GM19372 (cell line): Measurements from ENCODE around the gene ENTPD3.

Source experiments
- ATAC-seq: cut with Tn5 transposase; IDR thresholded peaks from one replicate; pipeline ENCODE4 v1.9.1; 2021; ENCODE audit warnings: mild to moderate bottlenecking, low read depth, moderate library complexity; ENCODE audit not compliant: unreplicated experiment

The ENTPD3 gene, protein sequence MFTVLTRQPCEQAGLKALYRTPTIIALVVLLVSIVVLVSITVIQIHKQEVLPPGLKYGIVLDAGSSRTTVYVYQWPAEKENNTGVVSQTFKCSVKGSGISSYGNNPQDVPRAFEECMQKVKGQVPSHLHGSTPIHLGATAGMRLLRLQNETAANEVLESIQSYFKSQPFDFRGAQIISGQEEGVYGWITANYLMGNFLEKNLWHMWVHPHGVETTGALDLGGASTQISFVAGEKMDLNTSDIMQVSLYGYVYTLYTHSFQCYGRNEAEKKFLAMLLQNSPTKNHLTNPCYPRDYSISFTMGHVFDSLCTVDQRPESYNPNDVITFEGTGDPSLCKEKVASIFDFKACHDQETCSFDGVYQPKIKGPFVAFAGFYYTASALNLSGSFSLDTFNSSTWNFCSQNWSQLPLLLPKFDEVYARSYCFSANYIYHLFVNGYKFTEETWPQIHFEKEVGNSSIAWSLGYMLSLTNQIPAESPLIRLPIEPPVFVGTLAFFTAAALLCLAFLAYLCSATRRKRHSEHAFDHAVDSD

DNA sequence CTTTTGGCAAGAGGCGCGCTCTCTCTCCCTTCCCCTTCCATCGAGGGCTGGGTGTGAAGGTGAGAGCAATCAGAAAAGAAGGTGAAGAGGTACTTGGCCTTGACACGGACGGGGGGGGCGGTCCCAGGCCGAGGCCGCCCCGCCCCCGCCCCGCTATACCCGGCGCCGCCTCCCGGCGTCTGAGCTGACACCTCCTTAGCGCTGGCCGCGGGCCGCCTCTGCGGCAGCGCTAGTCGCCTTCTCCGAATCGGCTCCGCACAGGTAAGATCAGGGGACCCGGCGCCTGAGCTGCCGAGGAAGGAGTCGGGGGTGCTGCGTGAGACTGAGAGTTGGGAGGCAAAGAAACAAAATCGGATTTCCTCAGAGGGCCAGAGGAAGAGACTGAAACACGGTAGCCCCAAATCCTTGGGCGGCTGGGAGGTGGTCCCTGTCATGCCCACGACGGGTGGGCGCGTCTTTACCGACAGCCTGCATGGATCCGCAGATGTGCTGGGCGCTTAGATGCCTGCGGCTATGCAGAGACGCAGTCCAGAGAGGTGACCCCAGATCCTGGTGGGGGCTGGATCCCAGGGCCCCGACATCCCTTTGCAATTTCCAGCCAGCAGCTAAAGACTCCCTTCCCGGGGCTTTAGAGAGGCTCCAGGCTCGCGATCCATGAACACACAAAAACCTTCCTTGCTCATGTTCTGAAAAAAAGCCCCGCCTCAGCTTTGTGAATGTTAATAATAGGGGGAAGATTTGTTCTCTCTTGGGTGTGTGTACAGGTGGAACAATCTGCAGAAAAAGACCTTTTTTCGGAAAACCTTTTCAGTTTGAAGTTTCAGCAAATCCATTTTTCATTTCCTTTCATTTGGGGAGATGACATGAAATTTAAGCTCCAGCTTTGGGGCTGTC, at the start of gene ENTPD3:
Gene ENTPD3 (plus strand): TSS at position 184 of the 894 bp plus-strand sequence. CDS start 874 bp downstream, outside the sequence.
- ATAC-seq = no peak

DNA sequence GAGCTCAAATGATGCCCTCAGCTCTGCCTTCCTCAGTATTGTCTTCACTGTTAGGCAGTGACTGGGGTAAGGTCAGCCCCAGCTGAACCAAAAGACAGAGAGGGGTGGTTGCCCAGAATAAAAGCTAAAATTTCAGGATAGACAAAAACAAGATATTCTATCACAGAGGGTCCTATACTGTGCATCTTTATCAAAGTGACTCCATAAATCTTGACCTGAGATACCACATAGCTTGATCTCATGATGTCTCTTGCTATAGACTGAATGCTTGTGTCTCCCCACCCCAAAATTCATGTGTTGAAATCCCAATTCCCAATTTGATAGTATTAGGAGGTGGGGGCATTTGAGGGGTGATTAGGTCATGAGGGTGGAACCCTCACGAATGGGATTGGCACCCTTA, 47.1 kb upstream of the ENTPD3 start:
- no peak for ATAC-seq

DNA sequence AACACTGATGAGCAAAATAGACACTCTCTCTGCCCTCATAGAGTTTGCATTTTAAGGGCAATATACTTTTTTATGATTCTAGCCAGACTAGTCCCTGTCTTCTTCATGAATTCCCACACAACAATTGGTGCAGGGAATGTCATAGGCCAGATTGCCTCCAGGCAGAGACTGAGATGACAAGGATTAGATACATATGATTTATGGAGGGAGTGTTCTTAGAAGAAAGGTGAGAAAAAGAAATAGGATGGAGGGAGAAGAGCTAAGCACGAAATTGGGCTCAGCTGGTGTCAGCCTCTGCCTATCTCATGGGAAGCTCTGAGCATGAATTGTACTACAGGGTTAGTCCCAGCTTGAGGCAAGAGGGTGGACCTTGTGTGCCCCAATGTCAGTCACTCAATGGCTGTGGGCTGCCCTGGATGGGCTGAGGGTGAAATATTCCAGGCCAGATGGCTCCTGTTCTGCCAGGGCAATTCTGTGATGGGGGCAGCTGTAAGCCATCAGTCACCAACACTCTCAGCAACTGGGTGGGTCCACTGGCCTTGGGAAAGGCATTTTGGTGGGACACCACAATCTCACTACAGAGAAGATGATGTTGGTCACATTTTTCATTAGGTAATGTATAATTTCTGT, 46.3 kb upstream of the ENTPD3 start:
- ATAC-seq = no peak

DNA sequence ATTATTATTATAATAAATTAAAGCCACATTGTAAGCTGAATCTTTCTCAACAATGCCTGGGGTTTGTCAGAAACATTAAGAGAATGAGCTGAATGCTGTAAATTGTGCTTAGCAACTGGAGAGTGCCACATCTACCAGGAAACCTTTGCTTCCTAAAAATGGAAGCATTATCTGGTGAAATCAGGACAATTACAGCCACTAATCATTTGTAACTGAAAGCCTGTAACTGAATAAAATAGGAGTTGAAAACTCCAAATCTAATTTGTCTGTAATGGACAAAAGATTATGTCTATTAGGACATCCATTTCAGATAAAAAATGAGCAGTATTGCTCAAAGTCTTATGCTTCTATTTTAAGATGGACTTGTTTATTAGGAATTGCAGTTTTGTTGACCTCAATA, 45.3 kb upstream of the ENTPD3 start:
- ATAC-seq = no peak

DNA sequence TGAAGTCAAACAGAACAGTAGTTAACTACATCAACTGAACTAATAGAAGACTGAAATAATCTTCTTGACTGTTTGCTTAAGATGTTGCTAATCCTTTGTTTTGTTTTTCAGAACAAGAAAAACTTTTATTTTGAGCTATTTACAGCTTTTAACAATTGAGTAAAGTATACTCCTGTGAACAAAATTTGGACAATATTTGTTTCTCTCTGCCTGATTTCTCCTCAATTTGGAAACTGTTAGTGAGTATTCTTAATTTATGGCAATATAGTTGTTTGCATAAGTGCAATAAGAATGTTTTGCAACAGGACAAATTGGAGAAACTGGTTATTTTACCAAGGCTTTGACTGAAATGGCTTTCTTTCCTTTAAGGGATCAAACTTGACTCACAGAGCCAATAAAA, 36.5 kb upstream of the ENTPD3 start:
- ATAC-seq = no peak

DNA sequence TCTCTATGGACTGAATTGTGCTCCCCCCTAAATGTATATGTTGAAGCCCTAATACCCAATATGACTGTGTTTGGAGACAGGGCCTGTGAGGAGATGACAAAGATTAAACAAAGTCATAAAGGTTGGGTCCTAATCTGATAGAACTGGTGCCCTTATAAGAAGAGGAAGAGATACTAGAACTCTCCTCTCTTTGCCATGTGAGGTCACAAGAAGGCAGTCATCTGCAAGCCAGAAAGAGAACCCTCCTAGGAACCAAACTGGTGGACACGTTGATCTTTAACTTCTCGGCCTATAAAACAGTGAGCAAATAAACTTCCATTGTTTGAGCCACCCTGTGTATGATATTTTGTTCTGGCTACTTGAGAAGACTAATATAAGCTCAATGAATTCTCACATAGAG, 31.6 kb upstream of the ENTPD3 start:
- ATAC-seq = no peak

DNA sequence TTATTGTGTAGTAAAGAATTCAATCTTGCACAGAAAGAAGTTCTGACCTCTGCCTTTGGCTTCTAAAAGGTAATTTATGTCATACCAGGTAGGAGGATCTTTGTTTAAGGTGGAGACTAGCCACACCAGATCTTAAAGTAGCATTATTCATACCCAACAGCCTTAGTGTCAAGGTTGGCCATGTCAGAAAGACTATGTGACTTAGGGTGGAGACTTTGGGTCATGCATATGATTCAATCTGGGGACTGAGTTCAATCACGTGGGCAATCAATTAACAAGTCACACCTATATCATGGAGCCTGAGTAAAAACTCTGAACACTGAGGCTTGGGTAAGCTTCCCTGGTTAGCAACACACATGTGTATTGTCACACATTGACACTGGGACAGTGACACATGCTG, 28.5 kb upstream of the ENTPD3 start:
- no peak for ATAC-seq

DNA sequence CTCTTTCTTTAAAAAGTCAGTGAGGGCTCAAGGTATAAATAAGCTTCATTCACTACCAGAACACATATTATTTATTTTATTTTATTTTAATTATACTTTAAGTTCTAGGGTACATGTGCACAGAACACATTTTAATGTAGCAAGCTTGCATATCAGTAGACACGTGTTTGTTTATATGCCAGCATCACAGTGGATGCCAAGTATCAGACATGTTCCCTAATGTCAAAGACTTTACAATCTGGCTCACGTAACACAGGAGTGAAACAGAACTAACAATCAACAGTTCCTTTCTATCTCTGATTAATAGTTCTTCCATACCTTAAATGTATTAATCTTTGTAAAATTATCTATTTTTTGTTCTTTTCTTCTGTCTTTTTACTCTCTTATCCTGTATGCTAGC, 23.3 kb upstream of the ENTPD3 start:
- ATAC-seq = no peak

DNA sequence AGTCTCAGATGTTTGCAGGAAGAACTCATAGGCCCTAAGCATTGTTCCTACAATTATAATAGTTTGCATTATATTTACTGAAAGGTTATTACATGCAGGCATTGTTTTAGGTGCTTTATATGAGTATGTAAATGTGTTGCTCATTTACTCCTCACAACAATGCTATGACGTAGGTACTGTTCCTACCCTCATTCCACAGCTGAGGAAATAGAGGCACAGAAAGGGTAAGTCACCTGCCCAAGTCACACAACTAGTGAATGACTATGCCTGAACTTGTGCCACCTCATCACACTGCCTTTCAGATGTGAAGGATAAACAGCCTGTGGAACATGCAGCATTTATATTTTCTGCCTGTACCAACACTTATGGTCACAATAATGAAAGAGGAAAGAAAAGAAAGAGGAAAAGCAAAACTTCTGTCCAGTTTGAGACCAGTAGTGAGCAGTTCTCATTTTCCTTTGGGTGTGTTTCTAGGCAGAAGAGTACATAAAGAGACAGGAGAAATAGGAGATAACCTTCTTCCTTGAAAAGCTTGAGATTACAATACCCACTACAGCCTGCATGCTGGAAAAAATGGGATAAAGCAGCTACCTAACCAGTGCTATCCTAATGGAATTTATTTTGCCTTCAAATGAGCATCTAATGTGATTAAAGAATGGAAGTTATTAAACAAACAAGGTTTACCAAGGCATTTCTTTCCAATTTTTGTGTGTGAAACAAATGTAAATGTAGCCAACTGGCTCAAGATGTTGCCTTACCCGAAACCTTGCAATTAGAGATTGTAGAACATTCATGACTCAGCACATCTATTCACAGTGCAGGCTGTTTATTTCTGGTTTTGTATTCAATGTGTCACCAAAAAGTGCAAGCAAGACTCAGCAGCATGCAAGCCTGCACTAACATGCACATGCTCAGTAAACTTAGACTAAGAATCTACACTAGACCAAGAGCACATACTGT, 20.5 kb upstream of the ENTPD3 start:
- no peak for ATAC-seq

DNA sequence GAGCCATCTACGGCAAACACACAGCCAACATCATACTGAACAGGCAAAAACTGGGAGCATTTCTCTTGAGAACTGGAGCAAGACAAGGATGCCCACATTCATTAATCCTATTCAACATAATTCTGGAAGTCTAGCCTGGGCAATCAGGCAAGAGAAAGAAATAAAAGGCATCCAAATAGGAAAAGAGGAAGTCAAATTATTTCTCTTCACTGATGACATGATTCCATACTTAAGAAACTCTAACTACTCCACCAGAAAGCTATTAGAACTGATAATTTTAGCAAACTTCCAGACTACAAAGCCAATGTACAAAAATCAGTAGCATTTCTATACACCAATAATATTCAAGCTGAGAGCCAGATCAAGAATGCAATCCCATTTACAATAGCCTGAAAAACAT, 17.3 kb upstream of the ENTPD3 start:
- ATAC-seq = no peak

DNA sequence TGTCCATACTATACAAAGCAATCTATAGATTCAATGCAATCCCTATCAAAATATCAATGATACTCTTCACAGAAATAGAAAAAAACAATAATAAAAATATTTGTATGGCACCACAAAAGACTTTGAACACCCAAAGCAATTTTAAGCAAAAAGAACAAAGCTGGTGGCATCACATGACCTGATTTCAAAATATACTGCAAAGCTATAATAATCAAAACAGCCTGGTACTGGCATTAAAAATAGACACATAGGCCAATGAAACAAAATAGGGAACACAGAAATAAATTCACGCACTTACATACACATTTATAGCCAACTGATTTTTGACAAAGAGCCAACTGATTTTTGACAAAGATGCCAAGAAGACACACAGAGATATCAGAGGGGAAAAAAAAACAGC, 9.2 kb upstream of the ENTPD3 start:
- no peak for ATAC-seq

DNA sequence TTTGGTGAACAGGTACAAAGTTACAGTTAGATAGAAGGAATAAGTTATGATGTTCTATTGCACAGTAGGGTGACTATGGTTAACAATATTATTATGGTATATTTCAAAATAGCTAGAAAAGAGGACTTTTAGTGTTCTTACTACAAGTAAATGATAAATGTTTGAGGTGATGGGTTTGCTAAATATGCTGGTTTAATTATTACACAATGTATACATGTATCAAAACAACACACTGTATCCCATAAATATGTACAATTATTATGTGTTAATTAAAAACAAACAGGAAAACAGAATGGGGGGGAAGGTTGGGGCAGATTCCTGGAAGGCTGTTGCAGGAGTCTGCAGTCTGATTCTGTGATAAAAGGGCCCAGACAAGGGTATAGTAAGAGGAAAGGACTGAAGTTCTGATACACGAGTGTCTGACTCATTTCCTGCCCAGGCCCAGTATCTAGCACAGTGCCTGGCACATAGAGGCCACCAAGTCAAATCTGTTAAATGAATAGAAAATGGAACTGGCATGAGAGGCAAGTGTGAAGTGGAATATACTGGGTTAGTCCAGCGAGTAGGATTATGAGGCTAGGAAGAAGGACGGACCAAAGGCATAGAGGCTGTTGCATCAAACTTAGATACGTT, 7.2 kb upstream of the ENTPD3 start:
- ATAC-seq = no peak

DNA sequence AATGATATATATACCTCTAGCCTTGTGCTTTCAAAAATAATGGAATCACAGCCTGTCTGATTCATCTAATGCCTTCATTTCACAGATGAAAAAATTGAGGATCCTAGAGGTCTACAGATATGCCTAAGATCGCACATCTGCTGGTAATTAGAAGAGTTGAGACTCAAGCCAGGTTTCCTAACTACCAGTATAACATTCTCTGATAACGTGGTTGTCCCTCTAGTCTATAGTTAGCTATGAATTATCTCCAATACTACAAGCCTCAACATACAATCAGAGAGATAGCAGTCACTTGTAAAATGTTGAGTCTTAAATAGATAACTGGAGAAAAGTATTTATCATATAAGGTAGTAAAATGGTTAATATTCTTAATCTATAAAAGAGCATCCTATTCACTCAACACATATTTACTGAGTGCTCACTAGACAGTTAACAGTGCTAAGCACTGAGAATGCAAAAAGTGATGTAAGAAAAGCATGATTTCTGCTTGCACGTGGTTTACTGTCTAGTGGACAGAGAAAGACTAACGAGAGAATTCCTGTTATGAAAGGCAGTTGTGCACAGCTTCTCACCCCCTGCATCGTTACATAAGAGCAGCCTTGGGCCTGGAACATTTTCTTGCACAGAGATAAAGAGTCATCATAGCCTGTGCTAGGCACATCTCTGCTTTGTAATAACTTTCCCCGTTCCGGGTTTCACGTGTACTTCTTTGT, 4.9 kb upstream of the ENTPD3 start:
- ATAC-seq = no peak

DNA sequence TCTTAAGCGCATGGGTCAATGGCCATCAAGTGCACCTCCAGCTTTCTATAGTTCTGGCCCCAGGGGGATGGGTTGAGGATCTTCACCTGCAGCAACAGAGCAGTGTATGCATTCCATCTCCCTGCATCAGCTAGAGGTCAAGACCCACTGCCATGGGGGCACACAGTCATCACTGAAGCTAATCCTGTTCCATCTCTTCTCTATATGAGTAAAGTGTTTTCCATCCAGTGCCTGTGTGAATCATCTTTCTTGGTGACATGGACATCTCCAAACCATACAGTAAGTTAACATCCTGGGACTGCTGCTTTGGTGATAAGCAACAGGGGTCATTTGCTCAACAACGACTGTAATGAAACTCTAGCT, 4.4 kb upstream of the ENTPD3 start:
- ATAC-seq = no peak

DNA sequence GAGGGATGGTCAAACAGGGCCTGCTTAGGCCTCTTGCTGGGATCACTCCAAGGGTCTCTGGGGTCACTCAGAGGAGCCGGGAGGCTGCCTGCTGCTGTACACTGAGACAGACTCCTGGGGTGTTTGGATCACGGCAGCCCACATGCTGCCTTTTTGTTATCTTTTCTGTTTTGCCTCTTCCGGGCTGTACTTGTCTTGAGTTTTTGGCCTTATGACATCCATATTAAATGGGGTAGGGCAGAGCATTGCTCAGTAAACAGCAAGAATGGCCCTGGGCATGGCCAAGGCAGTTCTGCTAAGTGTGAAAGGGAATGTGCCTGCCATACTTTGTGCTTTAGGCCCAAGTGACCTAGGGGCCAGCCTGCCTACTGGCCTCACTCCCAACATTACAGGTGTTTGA, 771 bp upstream of the ENTPD3 start:
- no peak for ATAC-seq

DNA sequence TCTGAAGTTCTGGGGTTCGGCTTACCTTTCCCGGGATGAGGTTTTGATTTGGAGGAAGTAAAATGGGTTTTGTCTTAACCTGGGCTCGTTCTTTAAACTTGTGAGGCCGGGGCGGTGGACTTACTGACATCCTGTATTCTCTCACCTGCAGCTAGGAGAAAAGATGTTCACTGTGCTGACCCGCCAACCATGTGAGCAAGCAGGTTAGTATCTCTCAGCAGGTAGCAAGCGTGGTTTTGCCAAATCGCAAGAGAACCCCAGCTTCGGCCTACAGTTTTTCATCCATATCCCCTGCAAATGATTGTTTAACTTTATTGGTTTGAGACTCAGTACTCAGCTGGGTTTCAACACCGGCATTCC, 891 bp downstream of the ENTPD3 start:
- ATAC-seq = no peak

DNA sequence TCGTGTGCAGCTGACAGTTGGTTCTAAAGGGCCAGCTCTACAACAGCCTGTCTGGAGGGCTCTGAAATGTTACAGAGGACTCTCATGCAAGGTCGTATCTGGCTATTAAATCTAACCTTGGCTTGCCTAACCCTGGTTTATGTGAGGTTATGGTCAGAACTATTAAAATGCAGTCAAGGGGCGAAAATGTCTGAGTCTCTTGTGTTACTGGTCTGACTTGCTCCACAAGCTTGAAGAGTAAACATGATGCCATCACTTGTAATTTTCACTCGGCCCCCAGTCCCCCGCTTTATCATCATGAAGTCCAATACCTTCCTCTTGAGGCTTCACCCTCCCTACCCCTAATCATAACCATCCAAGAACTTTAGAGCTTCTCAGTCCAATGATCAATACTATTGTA, 9.4 kb downstream of the ENTPD3 start:
- no peak for ATAC-seq

DNA sequence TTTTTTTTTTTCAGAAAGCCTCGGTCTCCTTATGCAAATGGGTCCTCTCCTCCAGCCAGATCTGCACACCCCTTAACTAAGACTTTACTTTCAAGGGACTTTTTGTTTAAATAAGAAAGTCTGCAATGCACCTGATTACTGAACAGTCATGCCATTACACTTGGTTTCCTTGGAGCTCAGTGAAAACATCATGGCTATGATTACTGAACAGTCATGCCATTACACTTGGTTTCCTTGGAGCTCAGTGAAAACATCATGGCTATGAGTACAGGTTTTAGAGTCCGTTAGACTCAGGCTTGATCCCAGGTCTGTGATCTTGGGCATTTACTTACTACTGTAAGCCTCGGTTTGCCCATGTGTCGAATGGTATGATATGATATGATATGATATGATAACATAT, 10.1 kb downstream of the ENTPD3 start:
- ATAC-seq = no peak

DNA sequence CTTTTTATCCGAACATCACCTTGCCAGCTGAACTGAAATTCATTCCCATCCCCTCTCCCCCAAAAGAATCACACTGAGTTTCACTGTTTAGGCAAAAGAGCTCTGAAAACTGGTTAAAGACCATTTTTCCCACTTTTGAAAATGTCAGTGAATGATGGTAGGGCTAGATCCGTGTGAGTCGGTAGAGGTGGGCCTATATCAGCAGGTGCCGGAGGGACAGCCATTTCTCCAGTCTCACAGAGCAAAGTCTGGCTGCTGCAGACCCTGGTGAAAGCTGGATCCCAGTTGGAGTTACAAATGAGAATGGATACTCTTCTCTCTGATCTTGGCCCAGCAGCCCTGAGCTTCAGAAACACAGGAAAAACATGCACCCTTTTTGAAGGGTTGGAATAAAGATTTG, 10.9 kb downstream of the ENTPD3 start:
- no peak for ATAC-seq
